Activated B cell treated with CpG ODN at 0.5 μM for 24 hours (primary cell): Measurements from ENCODE around the gene TEX44. TPM values are rescaled to one million over a fixed set of nuclear protein-coding genes. Genes with fewer than 3 reads are reported as not detected.

ENCODE experiments used
- ATAC-seq: fragments of 200-7000 bp; cut with Tn5 transposase; one replicate; pipeline ENCODE4 v1.10.0; 2021; ENCODE audit warnings: low read depth, mild to moderate bottlenecking, moderate library complexity
- CTCF ChIA-PET: fragments of 350-600 bp; sonication (Branson Sonifier 250); formaldehyde crosslinking; loops from one replicate; lab custom pipeline; 2021; ENCODE audit warnings: antibody characterized with exemption; lab: Charles Lee
- POLR2A ChIA-PET: fragments of 350-600 bp; sonication (Branson Sonifier 250); formaldehyde crosslinking; loops from one replicate; lab custom pipeline; 2021; ENCODE audit warnings: antibody characterized with exemption; lab: Charles Lee
- DNase-seq: peaks from one replicate; pipeline ENCODE4 v3.0.0; 2022
- H3K27ac Mint-ChIP-seq: one replicate; pipeline ENCODE4 v1.8.0; 2020; ENCODE audit warnings: mixed read lengths
- H3K27me3 Mint-ChIP-seq: one replicate; pipeline ENCODE4 v1.8.0; 2021; ENCODE audit warnings: mixed read lengths
- H3K36me3 Mint-ChIP-seq: one replicate; pipeline ENCODE4 v1.8.0; 2021; ENCODE audit warnings: low read depth, mixed read lengths
- H3K4me1 Mint-ChIP-seq: one replicate; pipeline ENCODE4 v1.8.0; 2021; ENCODE audit warnings: mixed read lengths
- H3K4me3 Mint-ChIP-seq: one replicate; pipeline ENCODE4 v1.8.0; 2020; ENCODE audit warnings: mild to moderate bottlenecking, mixed read lengths
- H3K9me3 Mint-ChIP-seq: one replicate; pipeline ENCODE4 v1.8.0; 2020; ENCODE audit warnings: mixed read lengths
- intact Hi-C: fragments of 100-400 bp; cut with micrococcal nuclease; formaldehyde crosslinking; loops from one replicate; pipeline ENCODE4 v1.15.1; 2024
- total RNA-seq: library from RNA; stranded (reverse); gene quantifications from 2 replicates; pipeline ENCODE4 v1.2.3, GENCODE V29; 2022
- TF ChIP-seq, protein P1 (sequence below): fragments of 200-600 bp; IDR thresholded peaks from one replicate; pipeline ENCODE4 v1.8.0; 2022; ENCODE audit warnings: antibody characterized with exemption, mild to moderate bottlenecking

TEX44 gene
- total RNA-seq, 1 donor from 2014 or later: not detected

- H3K36me3 Mint-ChIP-seq: no peaks in the 10 kb centered on the region
- no peaks in the 10 kb centered on the region for H3K27me3 Mint-ChIP-seq
- peak overlapping the region; percentile 85 for H3K4me3 Mint-ChIP-seq
- ChIA-PET POLR2A (interaction anchor here (0.6 to 9.9 kb wide), 17 partner anchors 8 to 947 kb away, joined by 3 to 1242 read pairs (median 27); partner anchors contain the start of genes NCL and PTMA), CTCF (interaction anchor here (1.1 to 10.0 kb wide), 4 partner anchors 14 to 99 kb away, joined by 3 to 269 read pairs (median 78); no protein-coding TSS in a partner anchor)
- H3K27ac Mint-ChIP-seq: peak overlapping the region; percentile 97
- DNase-seq: no peak
- H3K9me3 Mint-ChIP-seq: no peaks in the 10 kb centered on the region
- ATAC-seq: no peak
- peaks cover 47% of the 10 kb centered on the region for H3K4me1 Mint-ChIP-seq
- intact Hi-C loops: no loop called here
- TF ChIP-seq, protein P1, sequence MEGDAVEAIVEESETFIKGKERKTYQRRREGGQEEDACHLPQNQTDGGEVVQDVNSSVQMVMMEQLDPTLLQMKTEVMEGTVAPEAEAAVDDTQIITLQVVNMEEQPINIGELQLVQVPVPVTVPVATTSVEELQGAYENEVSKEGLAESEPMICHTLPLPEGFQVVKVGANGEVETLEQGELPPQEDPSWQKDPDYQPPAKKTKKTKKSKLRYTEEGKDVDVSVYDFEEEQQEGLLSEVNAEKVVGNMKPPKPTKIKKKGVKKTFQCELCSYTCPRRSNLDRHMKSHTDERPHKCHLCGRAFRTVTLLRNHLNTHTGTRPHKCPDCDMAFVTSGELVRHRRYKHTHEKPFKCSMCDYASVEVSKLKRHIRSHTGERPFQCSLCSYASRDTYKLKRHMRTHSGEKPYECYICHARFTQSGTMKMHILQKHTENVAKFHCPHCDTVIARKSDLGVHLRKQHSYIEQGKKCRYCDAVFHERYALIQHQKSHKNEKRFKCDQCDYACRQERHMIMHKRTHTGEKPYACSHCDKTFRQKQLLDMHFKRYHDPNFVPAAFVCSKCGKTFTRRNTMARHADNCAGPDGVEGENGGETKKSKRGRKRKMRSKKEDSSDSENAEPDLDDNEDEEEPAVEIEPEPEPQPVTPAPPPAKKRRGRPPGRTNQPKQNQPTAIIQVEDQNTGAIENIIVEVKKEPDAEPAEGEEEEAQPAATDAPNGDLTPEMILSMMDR: no peak
Measured at GRCh38 chr2:231615058-231615671, 22.5 kb downstream of the TEX44 start.

DNA sequence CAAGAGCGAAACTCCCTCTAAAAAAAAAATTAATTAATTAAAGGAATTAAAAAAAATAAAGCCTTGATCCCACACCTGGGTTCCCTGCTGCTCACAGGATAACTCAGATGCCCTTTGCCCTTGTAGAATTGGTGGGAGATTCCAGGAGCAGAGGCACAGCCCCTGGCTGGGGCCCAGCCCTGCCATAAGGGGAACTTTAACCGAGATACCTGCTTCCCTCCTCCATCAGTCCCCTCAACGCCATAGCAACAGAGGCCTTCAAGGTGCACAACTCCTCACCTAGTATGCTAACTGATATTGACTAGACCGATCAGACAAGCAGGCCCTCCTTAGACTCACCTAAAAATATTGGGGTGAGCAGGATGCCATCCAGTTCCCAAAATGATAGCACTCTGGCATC lies 23.6 kb downstream of the TEX44 start:
- intact Hi-C loops: no loop called here
- POLR2A ChIA-PET: interaction anchor here (3.4 to 9.9 kb wide), 3 partner anchors 27 to 66 kb away, joined by 46 to 1242 read pairs (median 84); no protein-coding TSS in a partner anchor
- Mint-ChIP-seq H3K4me3 (no peak overlapping the region), H3K4me1 (peaks cover 42% of the 10 kb centered on the region), H3K9me3 (no peaks in the 10 kb centered on the region), H3K27me3 (no peaks in the 10 kb centered on the region), H3K27ac (peak overlapping the region; percentile 27), H3K36me3 (no peaks in the 10 kb centered on the region)
- CTCF ChIA-PET: interaction anchor here (10.0 kb wide), 1 partner anchor 58 kb away, joined by 269 read pairs; no protein-coding TSS in a partner anchor
- TF ChIP-seq, protein P1: no peak
- DNase-seq: no peak
- no peak for ATAC-seq

- Mint-ChIP-seq H3K27ac (peak overlapping the region; percentile 76), H3K4me1 (peaks cover 32% of the 10 kb centered on the region), H3K36me3 (no peaks in the 10 kb centered on the region), H3K27me3 (no peaks in the 10 kb centered on the region), H3K4me3 (peak overlapping the region; percentile 4), H3K9me3 (no peaks in the 10 kb centered on the region)
- TF ChIP-seq, protein P1: no peak
- intact Hi-C loops: no loop called here
- ChIA-PET CTCF (interaction anchor here (1.4 kb wide), 1 partner anchor 55 kb away, joined by 4 read pairs; no protein-coding TSS in a partner anchor), POLR2A (interaction anchor here (0.5 to 1.7 kb wide), 7 partner anchors 12 to 91 kb away, joined by 3 to 8 read pairs (median 3); partner anchors contain the start of gene PTMA)
- DNase-seq: no peak
- ATAC-seq: no peak
Measured at GRCh38 chr2:231617059-231617926, 24.6 kb downstream of the TEX44 start.

DNA sequence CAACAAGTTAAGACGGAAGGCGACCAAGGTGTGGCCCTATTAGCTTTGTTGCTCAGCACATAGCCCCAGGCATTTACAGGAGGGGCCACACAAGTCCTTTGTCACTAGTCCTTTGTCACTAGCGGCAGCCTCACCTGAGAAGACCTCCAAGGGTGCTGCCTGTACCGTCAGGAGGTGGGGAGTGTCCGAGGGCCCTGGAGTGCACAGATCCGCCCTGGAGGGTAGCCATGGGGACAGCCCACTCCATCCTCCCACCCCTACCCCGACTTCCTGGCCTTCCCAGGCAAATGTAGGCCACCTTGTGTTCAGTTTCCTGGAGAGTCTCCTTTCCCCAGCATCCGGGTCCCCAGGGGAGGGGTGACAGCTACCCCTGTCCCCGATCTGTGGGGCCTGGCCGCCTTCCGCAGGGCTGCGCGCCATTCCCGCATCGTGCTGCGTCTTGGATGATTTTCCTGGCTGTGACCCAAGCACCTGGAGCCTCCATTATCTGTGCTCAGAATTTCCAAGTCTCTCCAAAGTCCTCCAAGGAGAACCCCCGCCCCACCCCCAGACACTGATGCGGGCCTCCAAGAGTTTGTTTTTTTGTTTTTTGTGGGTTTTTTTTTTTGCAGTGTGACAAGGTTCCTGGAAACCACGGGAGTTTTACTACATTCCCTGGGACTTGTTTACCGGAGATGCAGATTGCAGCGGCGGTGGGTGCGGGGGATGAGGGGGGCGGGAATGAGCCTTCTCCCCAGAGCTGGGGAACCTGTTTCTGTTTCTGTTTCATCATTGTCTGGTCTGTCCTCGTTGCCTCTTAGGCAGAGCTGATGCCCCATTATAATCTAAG lies 28.6 kb downstream of the TEX44 start:
- H3K36me3 Mint-ChIP-seq: no peaks in the 10 kb centered on the region
- H3K27ac Mint-ChIP-seq: no peak overlapping the region
- ATAC-seq (peak; percentile 28), DNase-seq (no peak)
- intact Hi-C loops: no loop called here
- no peak overlapping the region for H3K4me3 Mint-ChIP-seq
- no peaks in the 10 kb centered on the region for H3K27me3 Mint-ChIP-seq
- peaks cover 4% of the 10 kb centered on the region for H3K4me1 Mint-ChIP-seq
- H3K9me3 Mint-ChIP-seq: no peaks in the 10 kb centered on the region
- TF ChIP-seq, protein P1: no peak
- ChIA-PET CTCF (no interaction called here), POLR2A (interaction anchor here (0.7 to 2.2 kb wide), 4 partner anchors 8 to 94 kb away, joined by 3 to 9 read pairs (median 6); partner anchors contain the start of gene PTMA)
